ENCODE data around the gene PDE9A.
"Not testable (repeated sequence)": the region's sequence is repeated elsewhere in the genome, so short reads cannot be mapped to it uniquely, and the experiment has no call there.

The PDE9A gene

DNA sequence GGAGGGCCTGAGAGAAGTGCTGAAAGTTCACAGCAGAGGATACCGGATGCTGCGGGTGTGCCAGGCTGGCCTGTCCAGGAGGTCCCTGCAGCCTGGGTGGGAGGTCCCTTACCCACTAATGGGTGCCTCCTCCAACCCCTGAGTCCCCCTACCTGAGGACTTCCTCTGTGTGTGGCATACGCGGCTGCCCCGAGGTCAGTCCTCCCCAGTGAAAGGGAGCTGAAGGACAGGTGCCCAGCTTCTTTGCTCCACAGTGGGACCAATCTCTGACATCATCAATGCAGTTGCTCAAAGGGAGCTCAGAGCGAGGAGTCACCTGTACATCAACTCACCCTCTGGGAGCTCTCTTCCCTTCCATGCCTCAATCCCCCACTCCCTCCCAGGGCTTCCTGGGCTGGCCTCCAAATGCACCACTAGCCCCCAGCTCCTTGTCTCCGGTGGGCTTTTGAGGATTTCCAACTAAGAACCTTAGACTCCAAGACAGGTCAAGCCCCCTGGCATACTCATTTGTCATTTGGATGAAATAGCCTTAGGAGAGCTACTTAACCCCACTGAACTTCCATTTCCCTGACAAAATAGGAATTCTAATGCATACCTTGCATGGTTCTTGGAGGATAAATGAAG lies 53.9 kb downstream of the PDE9A start:
- no peaks in the 10 kb centered on the region for H3K9me3 Mint-ChIP-seq
- H3K4me1 Mint-ChIP-seq (ENCODE audit: low read depth) = peaks cover 2% of the 10 kb centered on the region
- no peak overlapping the region for H3K27ac Mint-ChIP-seq
- DNase-seq (ENCODE audit: low spot score) = no peak
- H3K27me3 Mint-ChIP-seq (ENCODE audit: low read depth) = no peaks in the 10 kb centered on the region
- peaks cover 2% of the 10 kb centered on the region for H3K36me3 Mint-ChIP-seq (ENCODE audit: low read depth)
- no peak overlapping the region for H3K4me3 Mint-ChIP-seq

DNA sequence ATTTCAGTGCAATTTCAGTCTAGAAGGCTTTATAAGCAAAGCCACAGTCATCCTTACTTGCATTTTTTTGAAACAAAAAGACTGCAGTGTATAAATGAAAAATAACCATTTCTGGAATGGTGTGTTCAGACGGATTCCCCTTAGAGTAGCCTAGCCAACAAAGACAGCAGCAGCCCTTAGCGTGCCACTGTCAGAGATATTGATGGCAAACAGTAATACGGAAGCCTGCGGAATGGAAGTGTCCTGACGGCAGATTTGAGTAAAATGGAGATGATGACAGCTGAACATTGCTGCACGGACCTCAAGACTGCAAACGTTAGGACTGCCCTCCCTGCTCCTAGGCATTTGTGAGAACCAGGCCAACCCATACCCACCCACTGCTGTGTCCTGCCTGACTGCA lies 54.7 kb downstream of the PDE9A start:
- Mint-ChIP-seq H3K27me3 (ENCODE audit: low read depth) (no peaks in the 10 kb centered on the region), H3K4me3 (no peak overlapping the region), H3K27ac (no peak overlapping the region), H3K4me1 (ENCODE audit: low read depth) (peaks cover 2% of the 10 kb centered on the region), H3K36me3 (ENCODE audit: low read depth) (no peaks in the 10 kb centered on the region), H3K9me3 (no peaks in the 10 kb centered on the region)
- no peak for DNase-seq (ENCODE audit: low spot score)

DNA sequence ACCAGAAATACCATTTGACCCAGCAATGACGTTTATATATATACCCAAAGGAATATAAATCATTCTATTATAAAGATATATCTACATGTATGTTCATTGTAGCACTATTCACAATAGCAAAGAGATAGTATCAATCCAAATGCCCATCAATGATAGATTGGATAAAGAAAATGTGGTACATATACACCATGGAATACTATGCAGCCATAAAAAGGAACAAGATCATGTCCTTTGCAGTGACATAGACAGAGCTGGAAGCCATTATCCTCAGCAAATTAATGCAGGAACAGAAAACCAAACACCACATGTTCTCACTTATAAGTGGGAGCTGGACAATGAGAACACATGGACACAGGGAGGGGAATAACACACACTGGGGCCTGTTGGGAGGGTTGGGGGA lies 55.5 kb downstream of the PDE9A start:
- not testable (repeated sequence) for H3K27ac Mint-ChIP-seq; H3K36me3 Mint-ChIP-seq (ENCODE audit: low read depth); H3K4me3 Mint-ChIP-seq; DNase-seq (ENCODE audit: low spot score); H3K9me3 Mint-ChIP-seq; H3K4me1 Mint-ChIP-seq (ENCODE audit: low read depth); H3K27me3 Mint-ChIP-seq (ENCODE audit: low read depth)

DNA sequence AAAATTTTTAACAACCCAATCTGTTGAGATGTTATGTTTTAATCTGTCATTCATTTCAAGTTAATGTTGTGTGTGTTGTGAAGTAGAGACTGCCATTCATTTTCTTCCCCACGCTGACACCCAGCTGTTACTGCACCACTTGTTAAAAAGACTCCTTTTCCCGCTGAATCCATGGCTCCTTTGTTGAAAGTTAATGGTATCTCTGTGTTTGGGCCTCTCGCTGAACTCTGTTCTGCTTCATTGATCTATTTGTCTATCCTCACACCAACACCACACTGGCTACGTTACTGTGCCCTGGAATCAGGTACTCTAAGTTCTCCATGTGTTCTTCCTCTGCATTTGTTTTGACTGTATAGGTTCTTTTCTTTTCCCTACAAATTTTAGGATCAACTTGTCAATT lies 58.2 kb downstream of the PDE9A start:
- Mint-ChIP-seq H3K36me3 (ENCODE audit: low read depth) (no peaks in the 10 kb centered on the region), H3K9me3 (no peaks in the 10 kb centered on the region), H3K27ac (no peak overlapping the region), H3K4me3 (no peak overlapping the region), H3K4me1 (ENCODE audit: low read depth) (no peaks in the 10 kb centered on the region), H3K27me3 (ENCODE audit: low read depth) (no peaks in the 10 kb centered on the region)
- DNase-seq (ENCODE audit: low spot score) = no peak

DNA sequence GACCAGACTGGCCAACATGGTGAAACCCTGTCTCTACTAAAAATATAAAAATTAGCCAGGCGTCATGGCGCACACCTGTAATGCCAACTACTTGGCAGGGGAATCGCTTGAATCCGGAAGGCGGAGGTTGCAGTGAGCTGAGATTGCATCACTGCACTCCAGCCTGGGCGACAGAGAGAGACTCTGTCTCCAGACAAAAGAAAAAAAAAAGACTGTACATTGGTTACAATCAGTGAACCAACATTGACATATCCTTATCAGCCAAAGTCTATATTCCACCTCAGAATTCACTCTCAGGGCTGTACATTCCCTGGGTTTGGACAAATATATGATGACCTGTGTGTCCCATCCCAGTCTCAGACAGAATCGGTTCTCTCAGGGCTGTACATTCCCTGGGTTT lies 62.0 kb downstream of the PDE9A start:
- H3K27ac Mint-ChIP-seq; DNase-seq (ENCODE audit: low spot score); H3K36me3 Mint-ChIP-seq (ENCODE audit: low read depth); H3K9me3 Mint-ChIP-seq; H3K4me3 Mint-ChIP-seq; H3K27me3 Mint-ChIP-seq (ENCODE audit: low read depth); H3K4me1 Mint-ChIP-seq (ENCODE audit: low read depth): not testable (repeated sequence)

DNA sequence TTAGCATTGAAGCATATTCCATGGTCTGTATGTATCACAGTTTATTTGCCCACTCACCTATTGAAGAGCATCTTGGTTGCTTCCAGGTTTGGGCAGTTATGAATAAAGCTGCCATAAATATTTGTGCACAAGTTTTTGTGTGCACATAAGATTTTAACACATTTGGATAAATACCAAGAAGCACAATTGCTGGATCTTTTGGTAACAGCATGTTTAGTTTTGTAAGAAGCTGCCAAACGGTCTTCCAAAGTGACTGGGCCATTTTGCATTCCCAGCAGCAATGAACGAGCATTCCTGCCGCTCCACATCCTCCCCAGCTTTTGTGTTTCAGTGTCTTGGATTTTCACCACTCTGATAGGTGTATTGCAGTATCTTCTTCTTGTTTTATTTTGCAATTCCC lies 62.7 kb downstream of the PDE9A start:
- H3K4me1 Mint-ChIP-seq (ENCODE audit: low read depth) = no peaks in the 10 kb centered on the region
- H3K27ac Mint-ChIP-seq = no peak overlapping the region
- no peaks in the 10 kb centered on the region for H3K9me3 Mint-ChIP-seq
- no peak overlapping the region for H3K4me3 Mint-ChIP-seq
- H3K27me3 Mint-ChIP-seq (ENCODE audit: low read depth) = no peaks in the 10 kb centered on the region
- H3K36me3 Mint-ChIP-seq (ENCODE audit: low read depth) = no peaks in the 10 kb centered on the region
- no peak for DNase-seq (ENCODE audit: low spot score)

DNA sequence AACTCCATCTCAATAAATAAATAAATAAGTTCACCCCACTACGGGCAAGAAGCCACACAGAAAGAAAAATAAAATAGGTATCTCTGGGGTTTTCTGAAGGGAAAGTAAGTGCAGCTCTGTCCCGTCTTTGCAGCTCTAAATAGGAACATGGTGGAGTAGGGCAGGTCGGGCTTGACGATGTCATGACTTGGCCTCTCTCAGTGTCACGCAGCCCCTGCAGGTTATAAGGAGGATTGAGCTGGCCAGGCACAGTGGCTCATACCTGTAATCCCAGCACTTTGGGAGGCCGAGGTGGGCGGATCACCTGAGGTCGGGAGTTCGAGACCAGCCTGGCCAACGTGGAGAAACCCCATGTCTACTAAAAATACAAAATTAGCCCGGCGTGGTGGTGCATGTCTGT lies 67.1 kb downstream of the PDE9A start:
- DNase-seq (ENCODE audit: low spot score); H3K9me3 Mint-ChIP-seq; H3K36me3 Mint-ChIP-seq (ENCODE audit: low read depth); H3K4me3 Mint-ChIP-seq; H3K27ac Mint-ChIP-seq; H3K27me3 Mint-ChIP-seq (ENCODE audit: low read depth); H3K4me1 Mint-ChIP-seq (ENCODE audit: low read depth): not testable (repeated sequence)

DNA sequence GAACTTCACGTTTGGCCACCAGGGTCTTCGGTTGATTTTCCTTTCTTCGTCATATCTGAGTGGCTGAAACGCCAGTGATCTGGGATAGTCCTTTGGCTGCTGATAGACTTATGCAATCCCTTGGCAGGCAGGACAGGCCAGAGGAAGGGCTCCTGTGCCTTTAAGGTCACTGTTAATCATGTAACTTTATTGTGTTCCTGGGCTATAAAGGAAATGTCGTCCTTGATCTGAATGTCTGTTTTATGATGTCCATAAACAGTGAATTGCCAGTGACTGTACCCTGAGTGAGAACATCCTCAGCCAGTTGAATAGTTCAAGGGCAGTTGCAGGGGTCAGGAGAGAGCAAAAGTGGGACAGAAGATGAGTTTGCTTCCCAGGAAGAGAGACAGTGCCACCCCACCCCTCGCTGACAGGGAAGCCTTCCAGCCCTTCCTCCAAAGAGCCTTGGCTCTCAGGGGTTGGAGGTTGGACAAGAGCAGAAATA lies 68.0 kb downstream of the PDE9A start:
- Mint-ChIP-seq H3K36me3 (ENCODE audit: low read depth) (peaks cover 1% of the 10 kb centered on the region), H3K27me3 (ENCODE audit: low read depth) (no peaks in the 10 kb centered on the region), H3K27ac (no peak overlapping the region), H3K4me1 (ENCODE audit: low read depth) (peaks cover 4% of the 10 kb centered on the region), H3K9me3 (no peaks in the 10 kb centered on the region), H3K4me3 (no peak overlapping the region)
- DNase-seq (ENCODE audit: low spot score) = no peak

DNA sequence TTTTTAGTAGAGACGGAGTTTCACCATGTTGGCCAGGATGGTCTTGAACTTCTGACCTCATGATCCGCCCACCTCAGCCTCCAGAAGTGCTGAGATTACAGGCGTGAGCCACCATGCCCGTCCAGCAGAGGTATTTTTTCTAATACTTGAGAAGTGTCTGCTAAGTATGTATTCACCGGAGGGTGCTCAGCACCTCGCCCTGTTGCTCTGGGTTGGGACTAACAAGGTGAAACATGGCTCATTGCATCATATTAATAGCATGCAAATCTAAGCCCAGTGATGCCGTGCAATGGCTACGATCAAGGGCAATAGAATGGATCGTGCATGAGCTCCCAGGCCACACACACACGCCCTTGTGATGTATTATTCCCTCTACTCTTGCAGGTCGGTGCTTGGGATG lies 68.7 kb downstream of the PDE9A start:
- Mint-ChIP-seq H3K9me3 (no peaks in the 10 kb centered on the region), H3K27ac (no peak overlapping the region), H3K4me3 (no peak overlapping the region), H3K4me1 (ENCODE audit: low read depth) (peaks cover 4% of the 10 kb centered on the region), H3K27me3 (ENCODE audit: low read depth) (no peaks in the 10 kb centered on the region), H3K36me3 (ENCODE audit: low read depth) (peaks cover 3% of the 10 kb centered on the region)
- DNase-seq (ENCODE audit: low spot score) = no peak

DNA sequence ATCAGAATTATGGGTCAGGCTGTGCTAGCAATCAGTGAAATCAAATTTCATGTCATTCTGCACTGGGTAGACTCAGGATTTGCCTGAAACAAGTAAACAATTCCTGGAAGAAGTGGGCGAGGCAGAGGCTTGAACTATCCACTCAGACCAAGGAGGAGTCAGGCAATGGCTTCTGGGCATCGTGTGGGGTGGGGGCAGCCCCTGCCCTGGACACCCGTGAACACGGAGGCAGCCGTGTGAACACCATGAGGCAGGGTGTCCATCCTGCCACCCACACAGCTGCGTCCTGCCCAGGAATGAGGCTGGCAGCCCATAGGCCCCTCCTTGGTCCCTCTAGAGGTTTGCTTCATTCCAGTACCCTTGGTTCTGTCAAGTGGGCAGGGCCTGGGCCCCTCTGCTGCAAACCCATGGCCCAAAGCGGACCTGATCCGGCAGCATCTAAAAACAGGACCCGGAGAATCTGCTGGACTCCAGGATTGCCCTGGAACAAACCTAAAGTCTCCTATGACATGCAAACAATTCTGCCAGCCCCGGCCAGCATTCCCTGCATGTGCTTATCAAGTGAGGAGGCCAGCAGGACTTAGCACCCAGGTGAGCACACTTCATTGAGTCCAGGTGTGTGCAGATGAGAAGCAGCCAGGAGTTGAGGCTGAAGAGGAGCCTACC lies 69.5 kb downstream of the PDE9A start:
- H3K36me3 Mint-ChIP-seq (ENCODE audit: low read depth) = peaks cover 3% of the 10 kb centered on the region
- H3K9me3 Mint-ChIP-seq = no peaks in the 10 kb centered on the region
- no peak overlapping the region for H3K4me3 Mint-ChIP-seq
- DNase-seq (ENCODE audit: low spot score) = no peak
- no peak overlapping the region for H3K27ac Mint-ChIP-seq
- H3K4me1 Mint-ChIP-seq (ENCODE audit: low read depth) = peaks cover 4% of the 10 kb centered on the region
- H3K27me3 Mint-ChIP-seq (ENCODE audit: low read depth) = no peaks in the 10 kb centered on the region

DNA sequence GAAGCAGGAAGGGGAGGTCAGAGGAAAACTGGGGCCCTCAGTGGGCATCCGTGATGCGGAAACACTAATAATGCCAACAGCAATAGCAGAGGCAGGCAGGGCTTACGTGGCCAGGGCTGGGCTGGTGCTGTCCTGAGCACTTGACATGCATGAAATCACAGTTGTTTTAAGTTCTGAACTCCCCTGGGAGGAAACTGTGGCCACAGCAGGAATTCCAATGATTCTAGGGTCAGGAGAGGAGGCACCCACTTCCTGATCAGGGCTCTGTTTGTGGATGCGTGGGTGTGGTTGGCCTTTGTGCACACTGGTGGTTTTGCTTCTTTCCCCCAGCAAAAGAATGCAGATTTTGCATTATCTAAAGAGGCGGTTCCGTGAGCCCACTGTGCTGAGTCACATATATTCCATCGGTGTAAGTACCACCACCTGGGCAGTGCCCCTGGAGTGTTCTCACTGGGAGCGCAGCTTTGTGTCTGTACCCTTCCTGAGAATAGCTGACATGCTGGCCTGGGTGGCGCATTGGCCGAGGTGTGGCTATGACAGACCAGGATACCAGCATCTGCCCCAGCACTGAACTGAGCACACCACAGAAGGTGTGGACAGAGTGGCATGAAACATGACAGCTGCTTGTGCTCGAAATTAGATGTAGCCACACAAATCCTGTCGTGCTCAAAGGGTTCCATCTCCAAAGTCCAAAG lies 71.0 kb downstream of the PDE9A start:
- no peak overlapping the region for H3K27ac Mint-ChIP-seq
- H3K4me1 Mint-ChIP-seq (ENCODE audit: low read depth) = peaks cover 4% of the 10 kb centered on the region
- peaks cover 7% of the 10 kb centered on the region for H3K36me3 Mint-ChIP-seq (ENCODE audit: low read depth)
- H3K9me3 Mint-ChIP-seq = peaks cover 5% of the 10 kb centered on the region
- no peaks in the 10 kb centered on the region for H3K27me3 Mint-ChIP-seq (ENCODE audit: low read depth)
- H3K4me3 Mint-ChIP-seq = no peak overlapping the region
- no peak for DNase-seq (ENCODE audit: low spot score)

DNA sequence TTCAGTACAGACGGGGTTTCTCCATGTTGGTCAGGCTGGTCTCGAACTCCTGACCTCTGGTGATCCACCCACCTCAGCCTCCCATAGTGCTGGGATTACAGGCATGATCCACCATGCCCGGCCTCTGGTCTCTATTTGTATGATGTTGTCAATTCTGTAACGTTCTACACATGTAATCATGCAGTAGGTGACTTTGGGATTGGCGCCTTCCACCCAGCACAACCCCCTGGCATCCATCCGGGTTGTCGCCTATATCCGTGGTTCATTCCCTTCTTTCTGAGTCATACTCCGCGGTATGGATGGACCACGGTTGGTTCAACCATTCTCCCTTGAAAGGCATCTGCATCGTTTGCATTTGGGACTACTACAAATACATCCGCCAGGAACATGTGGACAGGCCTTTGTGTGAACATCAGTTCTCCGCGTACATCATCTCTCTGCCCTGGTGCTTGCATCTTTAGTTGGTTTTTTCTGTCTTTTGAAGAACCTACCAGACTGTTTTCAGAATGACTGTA lies 72.1 kb downstream of the PDE9A start:
- DNase-seq (ENCODE audit: low spot score) = no peak
- Mint-ChIP-seq H3K27me3 (ENCODE audit: low read depth) (no peaks in the 10 kb centered on the region), H3K27ac (no peak overlapping the region), H3K36me3 (ENCODE audit: low read depth) (peaks cover 12% of the 10 kb centered on the region), H3K4me3 (no peak overlapping the region), H3K4me1 (ENCODE audit: low read depth) (peaks cover 9% of the 10 kb centered on the region), H3K9me3 (peaks cover 9% of the 10 kb centered on the region)

DNA sequence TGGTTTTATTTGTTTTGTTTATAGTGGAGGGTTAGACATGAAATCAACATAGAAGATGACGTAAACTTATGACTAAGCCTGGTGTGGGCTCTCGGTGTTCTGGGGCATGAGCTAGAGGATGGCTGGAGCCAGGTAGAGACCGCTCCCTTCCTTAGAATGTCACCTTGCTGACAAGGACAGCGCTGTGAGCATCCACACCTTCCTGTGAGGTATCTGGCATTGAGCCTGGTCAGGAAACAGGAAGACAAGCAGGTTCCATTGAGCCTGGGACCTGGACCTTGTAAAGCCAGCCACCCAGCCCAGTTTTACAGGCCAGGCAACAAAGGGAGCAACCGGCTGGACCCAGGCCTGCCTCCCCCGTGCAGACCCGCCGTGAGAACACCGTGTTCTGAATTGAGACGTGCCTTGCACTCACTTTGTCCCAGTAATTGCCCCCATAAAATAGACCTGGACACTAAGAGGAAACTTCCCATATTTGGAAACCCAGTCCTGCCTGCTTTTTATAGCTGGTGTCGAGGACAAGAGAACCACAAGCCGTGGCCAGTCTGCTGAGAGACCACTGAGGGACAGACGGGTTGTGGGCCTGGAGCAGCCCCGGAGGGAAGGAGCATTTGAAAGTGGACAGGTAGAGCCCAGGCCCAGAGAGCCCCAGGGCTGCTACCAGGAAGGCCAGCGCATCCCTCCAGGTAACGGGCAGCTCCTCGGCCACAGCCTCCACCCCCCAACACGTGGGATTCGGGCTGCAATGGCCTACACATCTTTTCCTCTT lies 78.0 kb downstream of the PDE9A start:
- H3K27ac Mint-ChIP-seq = no peak overlapping the region
- peaks cover 27% of the 10 kb centered on the region for H3K4me1 Mint-ChIP-seq (ENCODE audit: low read depth)
- no peak for DNase-seq (ENCODE audit: low spot score)
- H3K36me3 Mint-ChIP-seq (ENCODE audit: low read depth) = peaks cover 25% of the 10 kb centered on the region
- H3K4me3 Mint-ChIP-seq = no peak overlapping the region
- no peaks in the 10 kb centered on the region for H3K27me3 Mint-ChIP-seq (ENCODE audit: low read depth)
- peaks cover 9% of the 10 kb centered on the region for H3K9me3 Mint-ChIP-seq

DNA sequence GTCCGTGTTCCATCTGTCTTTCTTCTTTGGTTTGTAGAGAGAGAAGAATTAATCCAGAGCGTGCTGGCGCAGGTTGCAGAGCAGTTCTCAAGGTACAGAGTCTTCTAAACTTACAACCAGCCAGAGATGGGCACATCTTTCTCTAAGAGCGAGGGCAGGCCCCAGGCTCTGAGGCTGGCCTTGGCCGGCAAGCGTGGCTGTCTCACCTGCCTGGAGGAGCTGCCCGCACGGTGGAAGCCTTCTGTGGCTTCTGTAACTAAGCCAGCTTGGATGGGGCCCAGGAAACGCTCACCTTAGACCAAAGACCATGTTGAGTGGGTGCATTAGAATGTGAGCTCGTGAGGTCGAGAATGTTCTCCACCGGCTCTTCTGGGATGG lies 78.6 kb downstream of the PDE9A start:
- no peak overlapping the region for H3K4me3 Mint-ChIP-seq
- no peak overlapping the region for H3K27ac Mint-ChIP-seq
- H3K27me3 Mint-ChIP-seq (ENCODE audit: low read depth) = no peaks in the 10 kb centered on the region
- peaks cover 24% of the 10 kb centered on the region for H3K36me3 Mint-ChIP-seq (ENCODE audit: low read depth)
- peaks cover 9% of the 10 kb centered on the region for H3K9me3 Mint-ChIP-seq
- peaks cover 27% of the 10 kb centered on the region for H3K4me1 Mint-ChIP-seq (ENCODE audit: low read depth)
- DNase-seq (ENCODE audit: low spot score) = no peak

Measured in T-helper 2 cell treated with Interferon-gamma antibody and Interleukin-4, amounts not matched to agents 5 μg/mL and 100 μg/mL, for 36 hours (primary cell).